Measurements from ENCODE around the gene GABBR2.

- TF ChIP-seq CTCF (IDR thresholded peaks at IDR 0.05) (no peak), POLR2A (IDR thresholded peaks at IDR 0.05; ENCODE audit: low read depth) (no peak), POLR2AphosphoS5 (IDR thresholded peaks at IDR 0.05) (no peak), EP300 (IDR thresholded peaks at IDR 0.05) (no peak)
Measured at GRCh38 chr9:98572796-98573195, 135.9 kb downstream of the GABBR2 start.
